ENCODE results near the gene TMEM212.

DNA sequence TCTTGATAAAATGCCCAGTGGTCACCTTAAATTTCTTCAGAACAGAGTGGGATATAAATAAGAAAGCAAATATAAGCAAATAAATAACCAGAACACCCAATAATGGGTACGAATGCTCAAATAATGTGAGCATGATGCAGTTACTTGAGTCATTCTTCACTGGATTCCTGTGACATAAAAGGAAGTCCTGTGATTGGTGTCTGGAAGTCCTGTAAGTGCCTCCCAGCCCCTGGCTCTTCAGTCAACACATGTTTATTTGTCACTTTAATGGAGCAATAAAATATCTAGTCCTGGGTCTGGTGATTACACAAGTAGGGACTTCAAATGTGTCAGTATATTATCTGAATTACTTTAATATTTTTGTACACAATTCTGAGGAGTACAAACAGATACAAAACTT, 30.4 kb downstream of the TMEM212 start:
- TF ChIP-seq, protein P1, sequence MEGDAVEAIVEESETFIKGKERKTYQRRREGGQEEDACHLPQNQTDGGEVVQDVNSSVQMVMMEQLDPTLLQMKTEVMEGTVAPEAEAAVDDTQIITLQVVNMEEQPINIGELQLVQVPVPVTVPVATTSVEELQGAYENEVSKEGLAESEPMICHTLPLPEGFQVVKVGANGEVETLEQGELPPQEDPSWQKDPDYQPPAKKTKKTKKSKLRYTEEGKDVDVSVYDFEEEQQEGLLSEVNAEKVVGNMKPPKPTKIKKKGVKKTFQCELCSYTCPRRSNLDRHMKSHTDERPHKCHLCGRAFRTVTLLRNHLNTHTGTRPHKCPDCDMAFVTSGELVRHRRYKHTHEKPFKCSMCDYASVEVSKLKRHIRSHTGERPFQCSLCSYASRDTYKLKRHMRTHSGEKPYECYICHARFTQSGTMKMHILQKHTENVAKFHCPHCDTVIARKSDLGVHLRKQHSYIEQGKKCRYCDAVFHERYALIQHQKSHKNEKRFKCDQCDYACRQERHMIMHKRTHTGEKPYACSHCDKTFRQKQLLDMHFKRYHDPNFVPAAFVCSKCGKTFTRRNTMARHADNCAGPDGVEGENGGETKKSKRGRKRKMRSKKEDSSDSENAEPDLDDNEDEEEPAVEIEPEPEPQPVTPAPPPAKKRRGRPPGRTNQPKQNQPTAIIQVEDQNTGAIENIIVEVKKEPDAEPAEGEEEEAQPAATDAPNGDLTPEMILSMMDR (IDR thresholded peaks at IDR 0.05), result no peak
- no peak for TF ChIP-seq POLR2AphosphoS5 (IDR thresholded peaks at IDR 0.05)

All from sigmoid colon (tissue), 4 donors.